K562 (cell line): ENCODE data around the gene BMP6. TPM values are rescaled to one million over a fixed set of nuclear protein-coding genes. Genes with fewer than 3 reads are reported as not detected.

Experiments
- ARID3B ChIP-seq: fragments of 250-450 bp; sonication (Bioruptor Pico); IDR thresholded peaks from 2 replicates; pipeline ENCODE4 v1.4.0; 2020; ENCODE audit warnings: borderline replicate concordance
- BMI1 ChIP-seq: fragments of 150-350 bp; IDR thresholded peaks from 2 replicates; pipeline ENCODE4 v1.6.1; 2014; ENCODE audit warnings: low read length
- FIP1L1 ChIP-seq: fragments of 200-400 bp; formaldehyde crosslinking; IDR thresholded peaks from 2 replicates; pipeline ENCODE4 v1.6.1; 2018; ENCODE audit warnings: mild to moderate bottlenecking, low read depth, low read length; ENCODE audit not compliant: poor library complexity, severe bottlenecking
- FOXP4 ChIP-seq: sonication (generic); formaldehyde crosslinking; IDR thresholded peaks from 2 replicates; pipeline ENCODE4 v1.8.0; 2022; ENCODE audit warnings: mild to moderate bottlenecking, missing genetic modification reagents, borderline replicate concordance
- MAFG ChIP-seq: fragments of 450-650 bp; conservative IDR thresholded peaks from 2 replicates; pipeline ENCODE4 v1.6.1; 2016; ENCODE audit warnings: missing genetic modification characterization, missing compliant biosample characterization
- NR0B1 ChIP-seq: fragments of 450-650 bp; IDR thresholded peaks from one replicate; pipeline ENCODE4 v1.6.1; 2018; ENCODE audit warnings: mild to moderate bottlenecking, moderate library complexity; ENCODE audit not compliant: partially characterized antibody
- PCBP2 ChIP-seq: fragments of 200-400 bp; formaldehyde crosslinking; IDR thresholded peaks from 2 replicates; pipeline ENCODE4 v1.6.1; 2018; ENCODE audit warnings: low read length, low read depth, mild to moderate bottlenecking, moderate library complexity; ENCODE audit not compliant: poor library complexity, severe bottlenecking
- POLR2B ChIP-seq: fragments of 450-650 bp; IDR thresholded peaks from 2 replicates; pipeline ENCODE4 v1.6.1; 2018; ENCODE audit warnings: low read depth; ENCODE audit not compliant: partially characterized antibody
- PRDM10 ChIP-seq: fragments of 450-650 bp; IDR thresholded peaks from 2 replicates; pipeline ENCODE4 v1.6.1; 2018; ENCODE audit not compliant: partially characterized antibody
- ZNF407 ChIP-seq: fragments of 450-650 bp; IDR thresholded peaks from 2 replicates; pipeline ENCODE4 v1.6.1; 2016; ENCODE audit warnings: low read depth
- polyA plus RNA-seq, 8 experiments: library from polyadenylated mRNA; depleted of rRNA in 4 of 8; stranded (reverse) in 5 of 8; unstranded in 3 of 8; fragments of >200 nt; fragmentation: Nextera tagmentation in 2 of 8; fragmentation: Illumina TruSeq in 1 of 8; extraction: Ambion mirVana in 2 of 8; extraction: Trizol in 1 of 8; gene quantifications; 2 replicates each; pipeline versions ENCODE4 v1.2.1 to v1.2.3, GENCODE V29; 2011 to 2014; ENCODE audit warnings: inconsistent platforms in 1 of 8, missing spikeins in 1 of 8
- total RNA-seq, 7 experiments: library from RNA; depleted of rRNA in 6 of 7; stranded (reverse); fragments of >200 nt in 6 of 7; fragmentation: Illumina TruSeq in 2 of 7; extraction: Trizol in 2 of 7; gene quantifications; 2 replicates each; pipeline versions ENCODE4 v1.2.1 to v1.2.3, GENCODE V29; 2011 to 2021; ENCODE audit warnings: low replicate concordance in 1 of 7

The BMP6 gene
- total and polyA plus RNA-seq, 9 of the 15 experiments (the other 6 are each of a cell fraction or from before 2014, with no cell fraction given), result 0.01 to 0.13 (median 0.06) TPM; not detected in 3

- no peak for TF ChIP-seq ZNF407
- no peak for TF ChIP-seq FIP1L1
- TF ChIP-seq MAFG (tag), result no peak
- no peak for TF ChIP-seq PCBP2
- no peak for TF ChIP-seq NR0B1
- TF ChIP-seq BMI1, result no peak
- TF ChIP-seq FOXP4 (CRISPR knock-in tag), result no peak
- TF ChIP-seq PRDM10, result peak; percentile 48
- no peak for TF ChIP-seq ARID3B (CRISPR knock-in tag)
- TF ChIP-seq POLR2B, result no peak
Observed at GRCh38 chr6:7725412-7725811, 487 bp upstream of the BMP6 start (continued).
